CD4-positive, alpha-beta T cell treated with Interleukin-17A for 1 hour (primary cell): Measurements from ENCODE around the gene PSMC3.

Source experiments
- DNase-seq: peaks from one replicate; pipeline ENCODE4 v3.0.0-alpha.2; 2020

The PSMC3 gene

GRCh38 chr11:47411884-47412746 is 14.1 kb downstream of the PSMC3 start:
- DNase-seq, result peak; percentile 53

DNA sequence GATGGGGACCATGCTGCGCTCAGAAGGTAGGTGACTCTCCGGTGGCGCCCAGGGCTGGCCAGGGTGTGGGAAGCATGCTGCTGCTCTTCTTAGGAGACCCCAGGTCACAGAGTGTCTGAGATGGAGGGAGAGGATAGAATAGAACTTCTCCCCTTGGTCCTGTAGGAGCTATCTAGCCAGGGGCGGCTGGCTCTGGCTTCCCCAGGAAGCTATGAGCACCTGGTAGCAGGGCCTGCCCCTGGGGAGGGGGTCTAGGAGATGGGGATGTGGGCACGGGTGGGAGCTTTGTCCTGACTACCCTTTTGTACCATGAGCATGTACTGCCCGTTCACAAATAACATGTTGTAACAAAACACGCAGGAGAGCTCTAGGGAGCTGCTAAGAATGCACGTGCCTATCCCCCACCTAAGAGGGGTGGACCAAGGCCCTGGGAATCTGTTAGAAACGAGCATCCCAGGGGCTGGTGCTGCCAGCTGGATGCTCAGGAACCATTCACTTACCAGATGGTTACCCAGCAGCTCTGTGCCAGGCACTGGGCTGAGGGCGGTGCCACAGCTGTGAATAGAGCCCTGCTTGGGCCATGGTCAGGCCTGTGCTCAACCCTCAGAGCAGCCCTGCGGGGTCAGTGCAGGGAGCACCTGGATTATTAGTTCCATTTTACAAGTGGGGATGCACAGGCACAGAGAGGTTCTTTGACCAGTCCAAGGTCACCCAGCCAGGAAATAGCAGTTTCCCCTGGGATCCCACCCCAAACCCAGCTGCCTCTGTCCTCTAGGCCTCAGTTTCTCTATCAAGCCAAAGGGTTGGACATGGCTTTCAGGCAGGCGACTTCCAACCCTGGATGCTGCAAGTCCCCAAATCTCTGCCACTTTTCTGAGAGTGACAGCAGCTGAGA is 15.6 kb downstream of the PSMC3 start:
- no peak for DNase-seq

- DNase-seq, result no peak
These were observed 16.5 kb downstream of the PSMC3 start for GRCh38 chr11:47409440-47410369.

GRCh38 chr11:47408598-47409439 is 17.4 kb downstream of the PSMC3 start:
- DNase-seq, result no peak

GRCh38 chr11:47407746-47408590 is 18.3 kb downstream of the PSMC3 start, which contains the start of gene SLC39A13:
TSS of gene SLC39A13 (plus strand) at chr11:47408590. CDS start at chr11:47410095, 1,505 bp downstream.
- peak; percentile 94 for DNase-seq

GRCh38 chr11:47406896-47407745 is 19.1 kb downstream of the PSMC3 start:
- DNase-seq, result no peak

DNA sequence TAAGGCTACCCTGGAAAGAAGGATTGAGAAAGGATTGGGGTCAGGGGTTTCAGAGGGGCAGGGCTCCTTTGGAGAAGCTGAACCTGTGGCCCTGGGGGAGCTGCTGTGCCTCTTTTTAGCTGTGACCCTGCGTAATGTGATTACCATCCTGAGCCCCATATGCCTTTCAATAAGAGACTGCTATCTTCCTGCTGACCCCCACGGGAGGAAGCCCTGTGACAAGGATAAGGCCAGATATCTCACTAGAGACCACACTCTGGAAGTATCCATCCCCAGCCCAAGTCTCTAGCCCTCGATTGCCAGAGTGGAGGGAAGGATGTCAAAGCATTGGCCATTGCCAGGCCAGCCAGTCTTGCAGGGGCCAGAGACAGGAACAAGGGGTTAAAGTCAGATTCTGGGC is 22.7 kb downstream of the PSMC3 start:
- no peak for DNase-seq

DNA sequence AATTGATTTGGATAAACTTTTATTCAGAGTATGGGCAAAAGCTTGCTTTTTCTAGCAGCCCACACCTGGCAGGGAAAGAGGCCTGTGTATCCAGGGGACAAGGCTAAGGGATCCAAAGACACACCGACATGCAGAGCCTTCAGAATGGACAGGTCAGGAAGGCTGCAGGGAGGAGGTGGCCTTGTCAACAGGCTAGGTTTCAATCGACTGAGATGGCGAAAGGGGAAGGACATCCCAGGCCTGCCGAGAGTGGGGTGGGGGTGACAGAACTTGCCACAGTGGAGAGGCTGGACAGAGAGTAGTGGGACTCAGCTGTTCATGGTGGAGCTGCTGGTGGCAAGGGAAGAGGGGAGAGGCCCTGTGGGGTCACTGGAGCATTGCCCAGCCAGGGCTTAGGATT is 23.1 kb downstream of the PSMC3 start:
- no peak for DNase-seq

DNA sequence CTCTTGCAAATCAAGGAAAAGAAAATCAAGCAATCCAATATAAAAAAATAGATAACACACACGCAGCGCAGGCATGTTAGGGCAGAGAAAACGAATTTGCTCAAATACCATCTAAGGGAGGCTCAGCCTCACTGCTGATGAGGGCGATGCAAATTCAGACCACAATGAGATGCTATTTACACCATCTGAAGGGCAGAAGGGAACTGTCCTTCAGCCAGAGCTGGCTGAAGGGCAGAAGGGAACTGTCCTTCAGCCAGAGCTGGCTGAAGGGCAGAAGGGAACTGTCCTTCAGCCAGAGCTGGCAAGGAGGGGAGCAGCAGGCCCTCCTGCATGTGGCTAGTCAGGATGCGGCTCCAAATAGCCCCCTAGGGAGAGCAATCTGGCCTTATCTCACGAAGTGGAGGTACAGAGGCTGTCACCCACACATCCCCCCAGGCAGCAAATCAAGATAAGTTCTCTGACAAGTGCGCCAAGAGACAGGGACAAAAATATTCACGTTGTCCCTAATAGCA is 25.4 kb downstream of the PSMC3 start:
- no peak for DNase-seq

DNA sequence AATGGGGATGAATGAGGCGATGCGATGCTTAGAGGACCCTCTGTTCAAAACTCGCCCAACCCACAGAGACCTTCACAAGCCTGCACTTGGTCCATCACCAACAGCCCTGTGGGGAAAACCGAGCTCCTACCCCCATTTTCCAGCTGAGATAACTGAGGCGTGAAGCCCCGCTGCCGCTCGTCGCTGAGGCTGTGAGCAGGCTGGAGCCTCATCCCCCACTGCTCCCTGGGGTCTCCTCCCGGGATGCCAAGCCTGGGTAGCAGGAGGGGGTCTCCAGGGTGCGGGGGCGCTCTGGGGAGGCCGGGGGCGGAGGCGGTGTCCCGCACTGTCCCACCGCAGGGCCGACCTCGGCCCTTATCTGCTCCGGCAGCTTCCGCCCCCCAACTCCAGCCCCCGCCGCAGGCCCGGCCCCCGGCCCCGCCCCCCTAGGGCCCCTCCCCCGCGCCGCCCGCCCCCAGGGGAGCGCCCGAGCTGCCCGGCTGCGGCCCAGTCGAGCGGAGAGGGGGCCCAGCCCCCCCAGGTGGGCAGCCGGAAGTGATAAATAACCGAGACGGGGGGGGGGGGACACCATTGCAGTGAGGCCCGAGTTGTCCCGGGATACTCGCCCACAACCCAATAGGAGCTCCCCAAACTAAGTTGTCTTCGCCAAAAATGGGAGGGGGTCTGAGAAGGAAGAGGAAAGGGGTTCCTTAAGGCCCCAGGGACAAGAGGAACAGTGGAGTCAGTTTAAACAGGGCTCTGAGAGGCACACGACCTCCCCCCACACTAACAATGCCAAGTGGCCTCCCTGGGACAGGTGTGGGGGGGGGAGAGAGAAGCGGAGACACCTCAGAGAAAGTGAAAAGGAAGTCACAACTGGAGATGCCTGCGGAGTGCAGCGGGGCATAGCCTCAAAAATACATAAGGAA is 26.1 kb downstream of the PSMC3 start:
- peak; percentile 44 for DNase-seq

DNA sequence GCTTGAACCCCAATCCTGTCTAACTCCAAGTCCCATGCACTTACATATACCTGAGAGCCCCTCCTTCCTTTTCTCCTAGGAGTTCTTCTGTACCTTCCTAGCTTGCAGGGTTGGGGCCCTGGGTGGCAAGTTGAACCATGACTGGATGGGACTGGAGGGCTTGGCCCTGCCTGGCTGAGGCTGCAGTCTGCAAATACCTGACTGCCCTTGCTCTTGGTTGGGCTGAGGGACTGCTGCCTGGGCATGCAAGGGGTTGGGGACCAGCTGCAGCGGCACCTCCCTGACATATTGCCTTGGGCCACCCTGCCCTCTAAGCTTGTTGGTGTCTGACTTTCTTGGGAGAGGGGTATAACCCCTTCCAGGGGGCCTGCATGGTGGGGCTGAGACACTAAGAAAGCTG is 27.7 kb downstream of the PSMC3 start:
- DNase-seq, result no peak

DNA sequence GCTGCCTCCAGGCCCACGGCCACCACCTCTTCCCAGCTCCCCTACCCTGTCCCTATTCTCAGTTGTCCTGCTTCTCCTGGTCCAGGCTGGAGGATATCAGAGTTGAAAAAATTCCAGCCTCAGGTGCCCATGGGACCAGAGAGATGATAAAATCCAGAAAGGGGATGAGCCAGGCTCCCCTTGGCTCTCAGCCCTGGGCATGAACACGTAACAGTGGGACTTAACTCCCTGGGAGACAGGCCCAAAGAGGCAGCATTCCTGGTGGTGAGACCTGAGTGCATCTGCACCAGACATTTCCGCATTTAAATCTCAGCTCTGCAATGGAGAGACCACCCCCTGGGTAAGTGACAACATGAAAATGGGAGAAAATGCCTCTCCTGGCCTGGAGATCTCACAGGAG is 28.2 kb downstream of the PSMC3 start:
- no peak for DNase-seq

GRCh38 chr11:47396049-47396320 is 30.3 kb downstream of the PSMC3 start:
- no peak for DNase-seq

GRCh38 chr11:47395223-47396048 is 30.8 kb downstream of the PSMC3 start:
- DNase-seq, result no peak

GRCh38 chr11:47394322-47395222 is 31.7 kb downstream of the PSMC3 start:
- peak; percentile 66 for DNase-seq

DNA sequence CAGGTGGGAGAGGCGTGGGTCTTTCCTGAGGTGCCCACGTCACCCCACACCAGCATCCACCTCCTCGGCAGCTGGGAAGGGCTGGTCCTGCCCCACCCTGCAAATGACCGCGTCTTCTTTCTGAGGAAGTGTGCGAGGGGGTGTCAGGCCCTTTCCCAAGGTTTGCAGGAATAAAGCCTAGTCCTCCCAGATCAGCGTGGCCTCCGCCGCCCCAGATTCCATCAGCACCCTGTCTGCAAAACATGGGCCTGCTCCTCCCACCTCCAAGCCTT is 32.3 kb downstream of the PSMC3 start:
- no peak for DNase-seq
